Uterus (tissue), 2 donors: ENCODE results near the gene LRGUK.

Experiments
- POLR2A ChIP-seq, 2 donors: fragments of 450-650 bp; IDR thresholded peaks; one replicate each; pipeline ENCODE4 v1.6.1; 2016; ENCODE audit warnings: antibody characterized with exemption in 2 of 2, mild to moderate bottlenecking in 1 of 2, moderate library complexity in 1 of 2
- TF ChIP-seq, protein P1 (sequence below), 4 experiments: fragments of 200-600 bp in 2 of 4; fragments of 450-650 bp in 2 of 4; sonication (generic) in 2 of 4; IDR thresholded peaks; one replicate each; pipeline ENCODE4 v1.5.1; 2016 to 2019; ENCODE audit warnings: antibody characterized with exemption in 4 of 4, mild to moderate bottlenecking in 2 of 4, moderate library complexity in 1 of 4

DNA sequence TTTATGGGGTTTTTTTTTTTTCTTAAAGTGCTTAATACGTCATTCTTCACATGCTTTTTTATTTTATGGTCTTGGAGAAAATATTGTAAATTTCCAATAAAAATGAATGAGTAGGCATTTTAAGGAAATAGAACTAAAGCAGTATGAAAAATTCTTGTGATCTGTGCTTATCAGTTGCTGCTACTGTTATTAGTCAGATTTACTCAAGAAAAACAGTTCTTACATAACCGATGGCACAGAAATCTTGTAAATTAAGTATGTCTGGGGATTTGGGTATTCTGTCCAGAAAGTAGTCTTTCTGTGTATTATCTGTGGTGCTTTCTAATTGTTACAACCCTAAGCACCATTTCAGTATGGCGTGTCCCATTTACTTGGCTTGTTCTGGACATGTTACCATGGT lies 64.7 kb downstream of the LRGUK start:
- TF ChIP-seq, protein P1, sequence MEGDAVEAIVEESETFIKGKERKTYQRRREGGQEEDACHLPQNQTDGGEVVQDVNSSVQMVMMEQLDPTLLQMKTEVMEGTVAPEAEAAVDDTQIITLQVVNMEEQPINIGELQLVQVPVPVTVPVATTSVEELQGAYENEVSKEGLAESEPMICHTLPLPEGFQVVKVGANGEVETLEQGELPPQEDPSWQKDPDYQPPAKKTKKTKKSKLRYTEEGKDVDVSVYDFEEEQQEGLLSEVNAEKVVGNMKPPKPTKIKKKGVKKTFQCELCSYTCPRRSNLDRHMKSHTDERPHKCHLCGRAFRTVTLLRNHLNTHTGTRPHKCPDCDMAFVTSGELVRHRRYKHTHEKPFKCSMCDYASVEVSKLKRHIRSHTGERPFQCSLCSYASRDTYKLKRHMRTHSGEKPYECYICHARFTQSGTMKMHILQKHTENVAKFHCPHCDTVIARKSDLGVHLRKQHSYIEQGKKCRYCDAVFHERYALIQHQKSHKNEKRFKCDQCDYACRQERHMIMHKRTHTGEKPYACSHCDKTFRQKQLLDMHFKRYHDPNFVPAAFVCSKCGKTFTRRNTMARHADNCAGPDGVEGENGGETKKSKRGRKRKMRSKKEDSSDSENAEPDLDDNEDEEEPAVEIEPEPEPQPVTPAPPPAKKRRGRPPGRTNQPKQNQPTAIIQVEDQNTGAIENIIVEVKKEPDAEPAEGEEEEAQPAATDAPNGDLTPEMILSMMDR (IDR thresholded peaks at IDR 0.05) = no peak
- TF ChIP-seq POLR2A (IDR thresholded peaks at IDR 0.05) = no peak
